ENCODE measurements around the gene MIX23.

MIX23 gene

GRCh38 chr3:122343654-122344053 lies 39.4 kb downstream of the MIX23 start:
- DNase-seq, result no peak

GRCh38 chr3:122342803-122343202 lies 40.2 kb downstream of the MIX23 start:
- DNase-seq, result no peak

GRCh38 chr3:122332551-122332950 lies 50.5 kb downstream of the MIX23 start:
- DNase-seq, result no peak

GRCh38 chr3:122331886-122332285 lies 51.1 kb downstream of the MIX23 start:
- DNase-seq, result no peak

- DNase-seq, result no peak
These were observed 57.3 kb downstream of the MIX23 start for GRCh38 chr3:122325769-122326168.

GRCh38 chr3:122324871-122325323 lies 58.1 kb downstream of the MIX23 start, which contains the start of gene CSTA:
Gene CSTA (plus strand): TSS chr3:122325248. CDS start chr3:122325293, 45 bp downstream.
- DNase-seq, result no peak

GRCh38 chr3:122322095-122323075 lies 60.6 kb downstream of the MIX23 start:
- no peak for DNase-seq

GRCh38 chr3:122318620-122319019 lies 64.4 kb downstream of the MIX23 start:
- DNase-seq, result no peak

GRCh38 chr3:122316368-122316767 lies 66.7 kb downstream of the MIX23 start:
- no peak for DNase-seq

GRCh38 chr3:122315619-122316018 lies 67.4 kb downstream of the MIX23 start:
- DNase-seq, result no peak

GRCh38 chr3:122314228-122314876 lies 68.7 kb downstream of the MIX23 start:
- no peak for DNase-seq

- no peak for DNase-seq
These were observed 69.8 kb downstream of the MIX23 start for GRCh38 chr3:122313281-122313680.

GRCh38 chr3:122312826-122313225 lies 70.2 kb downstream of the MIX23 start:
- no peak for DNase-seq

- DNase-seq, result no peak
These were observed 72.7 kb downstream of the MIX23 start for GRCh38 chr3:122310361-122310760.

All from NCI-H774 (cell line).